ENCODE measurements around the gene FREM3. TPM values are rescaled to one million over a fixed set of nuclear protein-coding genes. Genes with fewer than 3 reads are reported as not detected.
"Not testable (repeated sequence)": the region's sequence is repeated elsewhere in the genome, so short reads cannot be mapped to it uniquely, and the experiment has no call there.

The FREM3 gene
- total RNA-seq, 4 donors from 2014 or later: not detected

DNA sequence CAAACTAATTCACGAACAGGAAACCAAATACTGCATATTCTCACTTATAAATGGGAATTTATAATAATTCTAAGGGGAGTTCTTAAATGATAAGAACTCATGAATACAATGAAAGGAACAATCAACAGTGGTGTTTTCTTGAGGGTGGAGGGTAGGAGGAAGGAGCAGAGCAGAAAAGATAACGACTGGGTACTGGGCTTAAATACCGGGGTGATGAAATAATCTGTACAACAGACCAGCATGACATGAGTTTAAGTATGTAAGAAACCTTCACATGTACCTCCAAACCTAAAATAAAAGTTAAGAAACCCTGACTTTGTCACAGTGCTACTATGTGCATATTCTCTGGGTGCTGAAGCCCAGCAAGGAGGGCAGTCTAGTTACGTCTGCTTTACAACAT lies 6.6 kb downstream of the FREM3 start:
- DNase-seq (ENCODE audit: low spot score in 2 of 2): no peak
- H3K4me3 ChIP-seq (ENCODE audit: low read depth, poor library complexity, severe bottlenecking): no peak overlapping the region
- intact Hi-C loops (cut with DNase I; ENCODE audit: low total_unique reads): no loop called here
- WGBS, 2 donors: 77% methylated on average over 4 of the region's 4 CpGs
- TF ChIP-seq POLR2A (IDR thresholded peaks at IDR 0.05): no peak
- TF ChIP-seq, protein P1, sequence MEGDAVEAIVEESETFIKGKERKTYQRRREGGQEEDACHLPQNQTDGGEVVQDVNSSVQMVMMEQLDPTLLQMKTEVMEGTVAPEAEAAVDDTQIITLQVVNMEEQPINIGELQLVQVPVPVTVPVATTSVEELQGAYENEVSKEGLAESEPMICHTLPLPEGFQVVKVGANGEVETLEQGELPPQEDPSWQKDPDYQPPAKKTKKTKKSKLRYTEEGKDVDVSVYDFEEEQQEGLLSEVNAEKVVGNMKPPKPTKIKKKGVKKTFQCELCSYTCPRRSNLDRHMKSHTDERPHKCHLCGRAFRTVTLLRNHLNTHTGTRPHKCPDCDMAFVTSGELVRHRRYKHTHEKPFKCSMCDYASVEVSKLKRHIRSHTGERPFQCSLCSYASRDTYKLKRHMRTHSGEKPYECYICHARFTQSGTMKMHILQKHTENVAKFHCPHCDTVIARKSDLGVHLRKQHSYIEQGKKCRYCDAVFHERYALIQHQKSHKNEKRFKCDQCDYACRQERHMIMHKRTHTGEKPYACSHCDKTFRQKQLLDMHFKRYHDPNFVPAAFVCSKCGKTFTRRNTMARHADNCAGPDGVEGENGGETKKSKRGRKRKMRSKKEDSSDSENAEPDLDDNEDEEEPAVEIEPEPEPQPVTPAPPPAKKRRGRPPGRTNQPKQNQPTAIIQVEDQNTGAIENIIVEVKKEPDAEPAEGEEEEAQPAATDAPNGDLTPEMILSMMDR (IDR thresholded peaks at IDR 0.05): no peak

DNA sequence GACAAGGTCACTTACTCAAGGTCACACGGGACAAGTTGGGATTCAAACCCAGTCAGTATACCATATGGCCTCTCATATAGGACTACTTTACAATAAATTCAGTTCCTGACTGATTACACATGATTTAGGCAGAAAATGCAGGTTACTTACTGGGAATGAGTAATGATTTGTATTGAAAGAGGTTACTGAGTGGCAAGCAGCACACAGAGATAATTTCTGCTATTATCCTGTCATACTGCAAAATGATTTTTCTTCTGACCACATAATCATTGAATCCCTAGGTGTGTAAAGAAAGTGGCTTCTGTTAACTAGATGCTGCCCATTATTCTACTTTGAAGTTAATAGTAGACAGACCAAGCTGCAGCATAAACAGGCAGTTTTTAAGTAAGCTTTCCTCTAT lies 8.2 kb downstream of the FREM3 start:
- H3K4me3 ChIP-seq (ENCODE audit: low read depth, poor library complexity, severe bottlenecking): no peak overlapping the region
- TF ChIP-seq POLR2A (IDR thresholded peaks at IDR 0.05): no peak
- TF ChIP-seq, protein P1 (IDR thresholded peaks at IDR 0.05): no peak
- WGBS, 2 donors: 82 to 93% methylated on average over 1 of the region's 1 CpG
- no peak for DNase-seq (ENCODE audit: low spot score in 2 of 2)
- intact Hi-C loops (cut with DNase I; ENCODE audit: low total_unique reads): no loop called here

DNA sequence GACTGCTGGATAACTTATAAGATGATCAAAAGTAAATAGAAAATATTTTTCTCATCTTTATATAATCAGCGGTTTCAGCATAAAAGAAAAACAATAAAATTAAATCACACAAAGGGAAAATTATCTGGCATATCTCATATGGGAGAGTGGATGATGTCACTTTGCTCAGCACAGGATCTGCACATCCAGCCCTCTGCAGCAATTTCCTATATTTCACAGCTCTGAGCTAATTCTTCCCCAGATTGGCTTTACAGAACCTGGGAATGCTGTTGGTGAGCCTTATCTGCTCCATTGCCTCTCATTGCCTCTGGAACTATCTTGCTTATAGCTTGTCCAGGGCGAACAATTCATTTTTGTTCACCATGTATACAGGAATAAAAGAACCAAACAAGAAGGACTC lies 21.0 kb downstream of the FREM3 start:
- WGBS, 2 donors: 71 to 79% methylated on average over 2 of the region's 2 CpGs
- intact Hi-C loops (cut with DNase I; ENCODE audit: low total_unique reads): no loop called here
- DNase-seq (ENCODE audit: low spot score in 2 of 2): no peak
- no peak overlapping the region for H3K4me3 ChIP-seq (ENCODE audit: low read depth, poor library complexity, severe bottlenecking)
- TF ChIP-seq, protein P1 (IDR thresholded peaks at IDR 0.05): no peak
- TF ChIP-seq POLR2A (IDR thresholded peaks at IDR 0.05): no peak

DNA sequence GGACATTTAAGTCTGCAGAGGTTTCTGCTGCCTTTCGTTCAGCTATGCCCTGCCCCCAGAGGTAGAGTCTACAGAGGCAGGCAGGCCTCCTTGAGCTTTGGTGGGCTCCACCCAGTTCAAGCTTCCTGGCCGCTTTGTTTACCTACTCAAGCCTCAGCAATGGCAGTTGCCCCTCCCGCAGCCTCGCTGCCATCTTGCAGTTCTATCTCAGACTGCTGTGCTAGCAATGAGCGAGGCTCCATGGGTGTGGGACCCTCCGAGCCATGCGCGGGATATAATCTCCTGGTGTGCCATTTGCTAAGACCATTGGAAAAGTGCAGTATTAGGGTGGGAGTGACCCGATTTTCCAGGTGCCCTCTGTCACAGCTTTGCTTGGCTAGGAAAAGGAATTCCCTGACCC lies 26.8 kb downstream of the FREM3 start:
- 95 to 97% methylated on average over 9 of the region's 9 CpGs for WGBS, 2 donors
- DNase-seq (ENCODE audit: low spot score in 2 of 2); H3K4me3 ChIP-seq (ENCODE audit: low read depth, poor library complexity, severe bottlenecking); intact Hi-C loops (cut with DNase I; ENCODE audit: low total_unique reads): not testable (repeated sequence)

DNA sequence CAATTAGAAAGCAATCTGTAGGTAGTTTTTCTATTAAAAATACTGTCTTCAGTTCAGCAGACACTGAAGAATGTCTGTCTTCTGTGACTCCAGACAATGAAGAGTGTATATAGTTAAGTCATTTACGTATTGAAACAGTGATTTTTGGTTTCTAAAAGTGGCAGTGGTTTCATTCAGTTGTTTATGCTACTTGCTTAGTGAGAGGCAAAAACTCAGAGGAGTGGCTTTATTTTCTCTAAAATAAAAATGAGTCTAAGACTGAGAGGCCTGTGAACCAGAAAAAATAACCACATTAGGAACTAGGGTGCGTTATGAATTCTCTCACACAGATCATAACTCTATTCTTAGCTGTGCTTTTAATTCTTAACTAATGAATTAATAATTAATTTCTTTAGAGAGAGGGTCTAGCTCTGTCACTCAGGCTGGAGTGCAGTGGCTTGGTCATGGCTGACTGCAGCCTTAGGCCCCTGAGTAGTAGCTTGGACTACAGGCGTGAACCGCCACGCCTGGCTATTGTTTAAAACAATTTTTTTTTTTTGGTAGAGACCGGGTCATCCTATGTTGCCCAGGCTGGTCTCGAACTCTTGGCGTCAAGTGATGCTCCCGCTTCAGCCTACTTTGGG lies 31.4 kb downstream of the FREM3 start:
- DNase-seq (ENCODE audit: low spot score in 2 of 2): no peak
- intact Hi-C loops (cut with DNase I; ENCODE audit: low total_unique reads): no loop called here
- H3K4me3 ChIP-seq (ENCODE audit: low read depth, poor library complexity, severe bottlenecking): no peak overlapping the region
- TF ChIP-seq, protein P1 (IDR thresholded peaks at IDR 0.05): no peak
- no peak for TF ChIP-seq POLR2A (IDR thresholded peaks at IDR 0.05)
- WGBS, 2 donors: 95% methylated on average over 9 of the region's 9 CpGs

DNA sequence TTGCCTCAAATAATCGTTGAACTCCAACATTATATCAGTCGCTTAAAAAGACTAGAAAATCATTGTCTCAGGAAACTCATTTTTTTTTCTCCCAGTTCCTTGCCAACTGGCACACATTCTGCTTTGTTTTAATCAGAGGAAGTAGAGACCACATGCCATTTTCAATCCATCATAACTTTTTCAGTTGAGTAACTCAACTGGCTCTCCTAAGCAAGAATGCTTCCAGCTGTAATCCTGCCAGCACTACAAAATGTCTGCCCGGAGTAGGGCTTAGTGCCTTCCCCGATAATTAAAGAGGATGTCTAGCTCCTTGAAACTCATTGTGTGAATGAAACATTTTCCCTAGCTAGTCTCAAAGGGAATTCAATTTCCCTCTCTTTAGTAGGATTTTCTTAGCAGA lies 33.0 kb downstream of the FREM3 start:
- DNase-seq (ENCODE audit: low spot score in 2 of 2): peak in 1 of 2 donors; percentile 48
- no peak overlapping the region for H3K4me3 ChIP-seq (ENCODE audit: low read depth, poor library complexity, severe bottlenecking)
- intact Hi-C loops (cut with DNase I; ENCODE audit: low total_unique reads): no loop called here
- WGBS, 2 donors: 14 to 15% methylated on average over 4 of the region's 4 CpGs
- TF ChIP-seq, protein P1 (IDR thresholded peaks at IDR 0.05): no peak
- no peak for TF ChIP-seq POLR2A (IDR thresholded peaks at IDR 0.05)

All from lower leg skin (tissue), 4 donors.